Daoy (cell line): ENCODE measurements around the gene MPP7. TPM values are rescaled to one million over a fixed set of nuclear protein-coding genes. Genes with fewer than 3 reads are reported as not detected.
"Not testable (repeated sequence)": the region's sequence is repeated elsewhere in the genome, so short reads cannot be mapped to it uniquely, and the experiment has no call there.

Experiments
- DNase-seq: peaks from one replicate; pipeline ENCODE4 v3.0.0-alpha.2; 2015; ENCODE audit warnings: low read depth
- total RNA-seq: library from RNA; depleted of rRNA; stranded (reverse); fragments of >200 nt; shearing (Covaris generic); gene quantifications from 2 replicates; pipeline ENCODE4 v1.2.3, GENCODE V29; 2014; rRNA removed

The MPP7 gene
- 1.9 and 2.0 TPM in 2 replicates for total RNA-seq

- DNase-seq = peak; percentile 95
Measured at GRCh38 chr10:28302638-28303488, at the start of gene MPP7. Gene MPP7 (minus strand): TSS chr10:28303064. CDS start chr10:28238604, 64,460 bp downstream.

- no peak for DNase-seq
Measured at GRCh38 chr10:28349892-28350291, 47.0 kb upstream of the MPP7 start.

- no peak for DNase-seq
Measured at GRCh38 chr10:28343987-28344895, 41.4 kb upstream of the MPP7 start.

GRCh38 chr10:28343252-28343651, 40.4 kb upstream of the MPP7 start:
- DNase-seq = no peak

GRCh38 chr10:28341679-28342078, 38.8 kb upstream of the MPP7 start:
- DNase-seq = not testable (repeated sequence)

- DNase-seq = no peak
Measured at GRCh38 chr10:28332726-28333125, 29.9 kb upstream of the MPP7 start.

- DNase-seq = peak; percentile 63
Measured at GRCh38 chr10:28331841-28332240, 29.0 kb upstream of the MPP7 start.

GRCh38 chr10:28331066-28331465, 28.2 kb upstream of the MPP7 start:
- DNase-seq = no peak

GRCh38 chr10:28328346-28328745, 25.5 kb upstream of the MPP7 start:
- no peak for DNase-seq

GRCh38 chr10:28327491-28327880, 24.6 kb upstream of the MPP7 start:
- no peak for DNase-seq

GRCh38 chr10:28326516-28327490, 23.9 kb upstream of the MPP7 start:
- no peak for DNase-seq

- DNase-seq = no peak
Measured at GRCh38 chr10:28320799-28321198, 17.9 kb upstream of the MPP7 start.

- DNase-seq = no peak
Measured at GRCh38 chr10:28320090-28320489, 17.2 kb upstream of the MPP7 start.

GRCh38 chr10:28319061-28319460, 16.2 kb upstream of the MPP7 start:
- not testable (repeated sequence) for DNase-seq

- no peak for DNase-seq
Measured at GRCh38 chr10:28318626-28319025, 15.8 kb upstream of the MPP7 start.

GRCh38 chr10:28317760-28318159, 14.9 kb upstream of the MPP7 start:
- DNase-seq = no peak

GRCh38 chr10:28316696-28317095, 13.8 kb upstream of the MPP7 start:
- DNase-seq = no peak

GRCh38 chr10:28315140-28315539, 12.3 kb upstream of the MPP7 start:
- no peak for DNase-seq

GRCh38 chr10:28314211-28314610, 11.3 kb upstream of the MPP7 start:
- DNase-seq = no peak

GRCh38 chr10:28312572-28312971, 9.7 kb upstream of the MPP7 start:
- DNase-seq = no peak

GRCh38 chr10:28311104-28311503, 8.2 kb upstream of the MPP7 start:
- no peak for DNase-seq
